Gastrocnemius medialis (tissue), 4 donors: Measurements from ENCODE around the gene GMNN.

Experiments used
- POLR2A ChIP-seq, 2 donors: fragments of 450-650 bp; IDR thresholded peaks; one replicate each; pipeline ENCODE4 v1.6.1; 2017; ENCODE audit warnings: antibody characterized with exemption in 2 of 2, mild to moderate bottlenecking in 2 of 2, moderate library complexity in 2 of 2
- TF ChIP-seq, protein P1 (sequence below), 5 experiments: fragments of 450-650 bp in 3 of 5; fragments of 200-600 bp in 2 of 5; sonication (generic) in 2 of 5; IDR thresholded peaks in 4 of 5; conservative IDR thresholded peaks in 1 of 5; 1 replicate in 4 of 5; 2 replicates in 1 of 5; pipeline ENCODE4 v1.5.1; 2016 to 2019; ENCODE audit warnings: antibody characterized with exemption in 5 of 5, mild to moderate bottlenecking in 3 of 5, moderate library complexity in 3 of 5

DNA sequence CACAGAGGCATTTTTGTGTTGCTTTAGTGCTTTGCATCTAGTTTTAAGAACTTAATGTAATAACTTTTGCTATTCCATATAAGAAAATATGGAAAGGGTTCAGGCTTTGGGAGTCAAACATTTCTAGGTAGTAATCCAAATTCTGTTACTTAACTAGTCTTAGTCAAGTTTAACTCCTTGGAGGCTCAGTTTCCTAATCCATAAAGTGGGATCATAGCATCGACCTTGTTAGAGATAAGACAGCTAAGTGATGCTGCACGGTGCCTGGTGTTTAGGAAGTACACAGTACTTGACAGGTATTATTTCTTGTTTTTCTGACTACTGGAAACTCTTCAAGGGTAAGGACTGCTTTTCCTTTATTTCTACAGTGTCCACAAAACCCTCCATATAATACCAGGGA, 48.4 kb downstream of the GMNN start:
- TF ChIP-seq, protein P1, sequence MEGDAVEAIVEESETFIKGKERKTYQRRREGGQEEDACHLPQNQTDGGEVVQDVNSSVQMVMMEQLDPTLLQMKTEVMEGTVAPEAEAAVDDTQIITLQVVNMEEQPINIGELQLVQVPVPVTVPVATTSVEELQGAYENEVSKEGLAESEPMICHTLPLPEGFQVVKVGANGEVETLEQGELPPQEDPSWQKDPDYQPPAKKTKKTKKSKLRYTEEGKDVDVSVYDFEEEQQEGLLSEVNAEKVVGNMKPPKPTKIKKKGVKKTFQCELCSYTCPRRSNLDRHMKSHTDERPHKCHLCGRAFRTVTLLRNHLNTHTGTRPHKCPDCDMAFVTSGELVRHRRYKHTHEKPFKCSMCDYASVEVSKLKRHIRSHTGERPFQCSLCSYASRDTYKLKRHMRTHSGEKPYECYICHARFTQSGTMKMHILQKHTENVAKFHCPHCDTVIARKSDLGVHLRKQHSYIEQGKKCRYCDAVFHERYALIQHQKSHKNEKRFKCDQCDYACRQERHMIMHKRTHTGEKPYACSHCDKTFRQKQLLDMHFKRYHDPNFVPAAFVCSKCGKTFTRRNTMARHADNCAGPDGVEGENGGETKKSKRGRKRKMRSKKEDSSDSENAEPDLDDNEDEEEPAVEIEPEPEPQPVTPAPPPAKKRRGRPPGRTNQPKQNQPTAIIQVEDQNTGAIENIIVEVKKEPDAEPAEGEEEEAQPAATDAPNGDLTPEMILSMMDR (IDR thresholded peaks at IDR 0.05 in 4 of 5, conservative IDR thresholded peaks at IDR 0.05 in 1 of 5), result no peak
- TF ChIP-seq POLR2A (IDR thresholded peaks at IDR 0.05), result no peak
